ENCODE measurements around the gene HERC2.

- TF ChIP-seq POLR2A (IDR thresholded peaks at IDR 0.05) (no peak), CTCF (IDR thresholded peaks at IDR 0.05) (no peak)
These were observed 192.6 kb downstream of the HERC2 start for GRCh38 chr15:28129231-28129848.

Data from uterus (tissue), 2 donors.